ENCODE data around the gene DVL3.
"Not testable (repeated sequence)": the region's sequence is repeated elsewhere in the genome, so short reads cannot be mapped to it uniquely, and the experiment has no call there.

DVL3 gene

DNA sequence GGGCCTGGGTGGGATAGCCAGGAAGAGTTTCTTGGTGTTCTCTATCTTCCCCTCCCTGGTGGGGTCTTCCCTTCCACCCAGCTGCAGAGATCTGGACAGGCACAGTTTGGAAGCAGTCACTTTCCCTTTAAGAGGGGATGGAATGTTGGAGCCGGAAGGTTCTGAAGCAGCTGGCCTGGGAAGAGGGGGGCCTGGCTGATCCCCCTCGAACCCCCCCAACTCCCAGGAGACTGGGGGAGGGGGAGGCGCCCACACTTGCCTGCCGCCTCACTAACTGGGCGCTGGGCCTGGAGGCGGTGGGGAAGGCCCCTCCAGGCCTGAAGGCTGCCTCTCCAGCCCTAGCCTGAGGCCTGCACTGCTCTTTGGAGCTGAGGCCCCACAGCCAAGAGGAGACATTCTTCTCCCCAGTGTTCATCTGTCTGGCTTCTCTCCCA lies 1.4 kb downstream of the DVL3 start:
- no peak for DNase-seq

DNA sequence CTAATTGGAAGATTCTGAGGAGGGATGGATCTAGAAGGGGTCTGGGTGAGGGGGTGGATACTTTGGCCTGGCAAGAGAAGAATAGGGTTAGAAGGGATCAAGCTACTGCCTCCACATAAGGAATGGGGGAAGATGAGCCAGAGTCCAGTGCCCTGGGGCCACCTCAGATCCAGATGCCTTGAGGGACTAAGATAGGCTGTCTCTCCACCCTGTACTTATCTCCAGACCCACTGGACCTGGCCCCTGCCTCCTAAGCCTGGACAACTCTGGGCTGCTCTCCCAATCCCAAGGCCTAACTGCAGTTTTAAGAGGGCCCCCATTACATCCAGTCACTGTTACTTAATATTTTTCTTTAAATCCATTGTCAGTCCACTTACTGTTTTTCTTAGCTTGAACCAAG lies 2.0 kb downstream of the DVL3 start:
- DNase-seq, result no peak

DNA sequence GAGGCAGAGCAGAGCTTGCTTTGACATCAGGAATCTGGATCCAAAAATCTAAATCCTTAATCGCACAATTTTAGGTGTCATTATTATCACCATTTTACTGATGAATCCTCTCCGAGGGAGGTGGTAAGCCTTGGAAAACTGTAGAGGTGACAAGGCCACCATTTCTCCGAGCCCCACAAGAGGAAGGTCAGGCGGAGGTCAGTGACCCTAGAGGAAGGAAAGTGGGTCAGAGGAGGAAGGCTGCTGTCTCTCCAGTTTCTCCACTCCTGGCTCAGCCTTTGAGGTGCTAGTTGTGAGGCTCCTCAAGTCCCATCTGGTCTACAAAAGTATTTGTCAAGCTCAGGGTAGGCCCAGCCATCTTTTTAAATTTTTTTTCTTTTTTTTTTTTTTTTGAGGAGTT lies 3.2 kb downstream of the DVL3 start:
- no peak for DNase-seq

DNA sequence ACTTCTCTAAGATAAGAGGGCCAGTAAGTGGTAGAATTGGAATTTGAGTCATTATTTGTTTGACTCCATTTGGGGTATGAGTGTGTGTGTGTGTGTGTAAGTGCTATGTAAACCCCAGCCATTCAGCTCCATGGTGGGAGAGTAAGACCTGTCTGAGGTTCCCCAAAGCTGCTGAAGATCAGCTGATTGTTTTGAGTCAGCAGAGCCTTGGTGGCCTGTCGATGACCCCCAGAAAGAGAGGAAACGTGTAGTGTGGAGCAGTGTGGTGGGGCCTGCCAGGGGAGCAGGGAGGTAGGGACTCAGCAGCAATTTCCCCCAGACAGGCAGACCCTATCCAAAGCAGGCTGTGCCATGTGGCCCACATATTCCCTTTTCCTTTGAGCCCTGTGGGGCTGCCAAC lies 5.3 kb downstream of the DVL3 start:
- DNase-seq, result no peak

DNA sequence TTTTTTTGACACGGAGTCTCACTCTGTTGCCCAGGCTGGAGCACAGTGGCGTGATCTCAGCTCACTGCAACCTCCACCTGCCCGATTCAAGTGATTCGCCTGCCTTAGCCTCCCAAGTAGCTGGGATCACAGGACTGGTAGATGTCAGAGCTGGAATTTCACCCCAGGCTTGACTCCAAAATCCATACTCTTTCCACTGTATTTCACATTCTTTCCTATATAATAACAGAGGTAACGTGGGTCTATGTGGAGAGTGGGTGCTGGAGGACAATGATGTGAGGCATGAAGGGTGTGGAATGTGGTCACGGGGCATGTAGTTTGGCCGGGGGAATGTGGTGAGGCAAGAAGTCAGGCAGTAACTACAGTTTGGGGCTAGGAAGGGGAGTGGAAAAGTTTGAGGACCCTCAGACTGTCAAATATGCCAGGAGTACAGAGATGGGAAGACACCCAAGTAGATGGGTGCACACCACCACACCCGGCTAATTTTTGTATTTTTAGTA lies 7.4 kb downstream of the DVL3 start:
- DNase-seq, result not testable (repeated sequence)

DNA sequence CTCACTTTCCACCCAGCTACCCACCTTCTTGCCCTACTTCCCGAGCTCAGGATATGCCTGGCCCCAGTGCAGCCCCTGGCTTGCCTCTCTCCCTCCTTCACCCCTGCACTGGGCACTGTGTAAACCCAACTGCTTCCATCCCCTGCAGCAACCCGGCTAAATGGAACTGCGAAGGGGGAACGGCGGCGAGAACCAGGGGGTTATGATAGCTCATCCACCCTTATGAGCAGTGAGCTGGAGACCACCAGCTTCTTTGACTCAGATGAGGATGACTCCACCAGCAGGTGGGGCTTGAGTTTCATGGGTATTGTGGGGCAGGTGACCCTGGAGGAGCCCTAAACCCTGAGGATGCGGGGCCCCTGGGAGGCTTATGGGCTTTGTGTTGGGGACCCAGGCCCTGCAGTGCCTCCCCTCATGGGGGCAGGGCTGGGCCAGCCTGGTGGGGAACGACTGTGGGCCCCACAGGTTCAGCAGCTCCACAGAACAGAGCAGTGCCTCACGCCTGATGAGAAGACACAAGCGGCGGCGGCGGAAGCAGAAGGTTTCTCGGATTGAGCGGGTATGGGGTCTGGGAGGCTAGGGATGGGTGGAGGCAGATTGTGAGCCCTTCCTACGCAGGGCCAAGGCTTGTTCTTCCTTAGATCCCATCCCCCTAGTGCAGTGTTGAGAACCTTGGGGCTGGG lies 9.6 kb downstream of the DVL3 start:
- no peak for DNase-seq

DNA sequence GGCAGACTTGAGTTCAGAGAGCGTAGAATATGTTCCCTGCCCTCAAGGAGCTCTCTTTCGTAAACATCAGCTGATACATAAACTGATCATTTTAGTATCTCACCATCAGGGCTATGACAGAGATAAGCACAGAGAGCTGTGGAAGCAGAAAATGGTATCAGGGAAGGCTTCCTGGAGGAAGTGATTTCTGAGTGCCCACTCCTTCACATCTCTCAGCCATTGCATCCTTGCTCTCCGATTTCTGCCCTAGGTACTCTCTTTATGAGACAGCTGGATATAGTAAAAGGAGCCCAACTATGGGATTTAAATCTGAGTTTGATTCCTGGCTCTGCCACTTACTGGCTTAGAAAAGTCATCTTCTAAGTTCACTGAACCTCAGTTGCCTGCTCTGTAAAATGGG lies 10.4 kb downstream of the DVL3 start:
- no peak for DNase-seq

DNA sequence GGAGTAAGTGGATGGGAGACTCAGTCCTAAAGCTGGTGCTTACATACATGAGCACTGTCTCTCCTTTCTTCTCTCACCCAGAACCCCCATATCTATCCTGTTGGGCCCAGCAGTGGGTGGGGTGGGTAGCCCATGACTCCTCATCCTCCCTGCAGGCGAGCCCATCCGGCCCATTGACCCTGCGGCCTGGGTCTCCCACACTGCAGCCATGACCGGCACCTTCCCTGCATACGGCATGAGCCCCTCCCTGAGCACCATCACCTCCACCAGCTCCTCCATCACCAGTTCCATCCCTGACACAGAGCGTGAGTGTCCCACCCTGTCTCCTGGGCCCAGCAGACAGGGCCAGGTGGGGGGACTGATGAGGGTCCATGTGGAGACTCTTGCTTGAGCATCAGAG lies 11.5 kb downstream of the DVL3 start:
- no peak for DNase-seq

DNA sequence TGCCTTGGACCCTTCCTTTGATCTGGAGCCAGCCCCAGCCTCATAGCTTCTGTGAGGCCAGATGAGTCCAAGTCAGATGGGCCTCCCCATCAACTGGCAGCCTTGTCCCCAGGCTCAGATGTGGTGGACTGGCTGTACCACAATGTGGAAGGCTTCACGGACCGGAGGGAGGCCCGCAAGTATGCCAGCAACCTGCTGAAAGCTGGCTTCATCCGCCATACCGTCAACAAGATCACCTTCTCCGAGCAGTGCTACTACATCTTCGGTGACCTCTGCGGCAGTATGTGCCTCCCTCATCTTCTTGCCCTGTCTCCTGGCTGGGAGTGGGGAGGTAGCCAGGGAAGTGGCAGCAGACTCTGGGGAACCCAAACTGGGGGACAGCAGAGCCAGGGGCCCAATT lies 12.6 kb downstream of the DVL3 start:
- DNase-seq, result no peak

DNA sequence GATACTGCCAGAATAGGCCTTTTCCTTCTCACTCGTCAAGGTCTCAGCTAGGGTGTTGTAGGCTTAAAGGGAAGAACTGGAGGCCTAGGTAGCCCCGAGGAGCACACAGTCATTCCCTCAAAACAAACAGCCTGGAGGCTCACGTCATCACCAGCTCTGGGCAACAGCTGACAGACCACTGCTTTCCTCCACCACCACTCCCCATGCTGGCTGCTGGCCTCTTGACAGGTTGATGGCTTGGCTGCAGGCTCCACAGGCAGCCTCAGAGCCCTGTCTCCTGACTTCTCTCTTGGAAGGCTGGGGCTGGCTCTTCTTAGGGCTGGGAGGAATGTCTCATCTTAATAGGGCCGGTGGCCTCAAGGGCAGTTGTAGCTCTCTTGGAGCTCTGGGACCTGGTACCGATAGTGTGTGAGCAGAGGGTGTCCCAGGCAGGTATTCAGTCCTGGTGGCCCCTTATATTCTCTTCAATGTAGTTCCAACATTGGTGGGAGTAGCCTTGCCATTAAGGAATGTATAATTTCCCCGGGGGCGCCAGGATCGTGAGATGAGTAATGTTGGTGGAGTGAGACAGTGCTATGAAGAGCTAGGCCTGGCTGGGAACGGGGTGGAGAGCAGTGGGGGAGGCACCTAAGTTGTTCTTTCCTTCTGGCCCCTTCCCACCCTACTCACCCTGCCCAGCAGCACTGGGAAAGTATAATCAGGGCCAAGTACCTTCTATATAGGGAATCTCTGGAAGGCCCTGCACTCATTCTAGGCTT lies 13.4 kb downstream of the DVL3 start:
- no peak for DNase-seq

DNA sequence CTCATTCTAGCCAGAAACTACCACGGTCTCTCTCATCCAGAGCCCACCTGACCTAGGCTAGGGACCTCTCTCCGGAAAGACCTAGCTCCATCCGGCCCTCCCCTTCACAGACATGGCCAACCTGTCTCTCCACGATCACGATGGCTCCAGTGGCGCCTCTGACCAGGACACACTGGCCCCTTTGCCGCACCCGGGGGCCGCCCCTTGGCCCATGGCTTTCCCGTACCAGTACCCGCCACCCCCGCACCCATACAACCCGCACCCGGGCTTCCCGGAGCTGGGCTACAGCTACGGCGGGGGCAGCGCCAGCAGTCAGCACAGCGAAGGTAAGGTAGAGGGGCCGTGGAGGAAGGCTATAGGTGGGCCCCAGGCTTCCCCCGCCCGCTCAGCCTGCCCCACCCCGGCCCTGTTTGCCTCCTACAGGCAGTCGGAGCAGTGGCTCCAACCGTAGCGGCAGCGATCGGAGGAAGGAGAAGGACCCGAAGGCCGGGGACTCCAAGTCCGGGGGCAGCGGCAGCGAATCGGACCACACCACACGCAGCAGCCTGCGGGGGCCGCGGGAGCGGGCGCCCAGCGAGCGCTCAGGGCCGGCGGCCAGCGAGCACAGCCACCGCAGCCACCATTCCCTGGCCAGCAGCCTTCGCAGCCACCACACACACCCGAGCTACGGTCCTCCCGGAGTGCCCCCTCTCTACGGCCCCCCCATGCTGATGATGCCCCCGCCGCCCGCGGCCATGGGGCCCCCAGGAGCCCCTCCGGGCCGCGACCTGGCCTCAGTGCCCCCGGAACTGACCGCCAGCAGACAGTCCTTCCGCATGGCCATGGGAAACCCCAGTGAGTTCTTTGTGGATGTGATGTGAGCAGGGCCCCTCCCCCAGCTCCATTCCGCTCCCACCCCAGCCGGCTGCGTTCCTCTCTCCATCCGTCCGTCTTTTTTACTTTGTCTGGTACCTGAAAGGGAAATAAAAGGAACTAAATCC lies 15.0 kb downstream of the DVL3 start:
- DNase-seq, result no peak

DNA sequence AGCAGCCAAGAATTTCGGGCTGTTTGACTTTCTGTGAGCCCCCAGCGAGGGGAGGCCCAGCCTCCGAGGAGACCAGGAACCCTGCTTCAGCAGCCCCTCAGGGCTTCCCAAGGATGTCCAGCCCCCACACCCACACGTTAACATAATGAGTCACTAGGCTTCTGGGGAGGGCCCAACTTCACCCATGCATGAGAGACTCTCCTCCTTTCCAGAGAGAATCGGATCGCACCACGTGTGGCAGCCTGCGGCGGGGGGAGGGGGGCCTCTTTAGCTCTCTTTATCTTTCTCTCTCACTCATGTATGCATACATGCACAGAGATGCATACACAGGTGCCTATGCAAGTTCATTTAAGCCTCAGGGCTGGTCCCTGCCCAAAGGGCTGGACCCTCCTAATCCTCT lies 16.4 kb downstream of the DVL3 start:
- no peak for DNase-seq

DNA sequence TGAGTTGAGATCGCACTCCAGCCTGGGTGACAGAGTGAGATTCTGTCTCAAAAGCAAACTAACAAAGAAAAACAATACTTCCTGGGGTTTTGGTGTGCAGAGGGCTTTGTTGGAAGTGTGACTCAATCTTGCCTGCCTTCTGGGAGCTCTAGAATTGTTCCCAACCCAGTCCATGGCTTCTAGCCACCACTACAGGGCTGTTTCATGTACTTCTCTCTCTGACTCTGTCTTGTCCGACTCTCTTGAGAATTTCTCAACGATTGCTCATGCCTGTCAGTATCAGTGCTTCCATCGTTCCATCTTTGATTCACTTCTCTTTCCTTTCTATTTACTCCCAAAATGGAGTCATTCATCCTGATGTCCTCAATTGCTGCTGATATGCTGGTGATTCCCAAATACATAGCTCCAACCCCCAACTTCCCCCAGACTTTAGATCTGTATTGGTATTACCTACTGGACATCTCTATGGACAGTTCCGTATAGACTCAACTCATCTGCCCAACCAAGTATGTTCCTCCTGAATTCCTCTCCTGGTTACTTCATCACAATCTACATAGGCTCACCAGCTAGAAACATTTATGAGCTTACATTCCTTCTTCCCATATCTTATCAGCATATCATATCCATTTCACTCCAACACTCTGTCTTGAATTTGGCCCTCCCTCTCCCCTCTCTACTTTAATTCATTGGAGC lies 17.6 kb downstream of the DVL3 start:
- no peak for DNase-seq

DNA sequence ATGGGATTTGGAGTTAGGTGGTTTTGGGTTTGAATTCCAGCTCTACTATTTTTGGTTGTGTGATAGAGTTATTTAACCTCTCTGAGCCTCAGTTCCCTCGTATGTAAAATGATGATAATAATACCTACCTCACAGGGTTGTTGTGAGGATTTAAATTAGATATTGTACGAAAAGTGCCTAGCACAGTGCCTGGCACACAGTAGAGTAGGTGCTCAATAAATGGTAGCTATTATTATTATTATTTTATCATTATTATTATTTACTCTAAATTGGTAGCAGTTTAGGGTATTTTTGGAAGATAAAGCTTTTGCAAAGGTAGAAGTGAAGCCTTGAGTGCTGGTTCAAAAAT lies 18.2 kb downstream of the DVL3 start:
- DNase-seq, result no peak

DNA sequence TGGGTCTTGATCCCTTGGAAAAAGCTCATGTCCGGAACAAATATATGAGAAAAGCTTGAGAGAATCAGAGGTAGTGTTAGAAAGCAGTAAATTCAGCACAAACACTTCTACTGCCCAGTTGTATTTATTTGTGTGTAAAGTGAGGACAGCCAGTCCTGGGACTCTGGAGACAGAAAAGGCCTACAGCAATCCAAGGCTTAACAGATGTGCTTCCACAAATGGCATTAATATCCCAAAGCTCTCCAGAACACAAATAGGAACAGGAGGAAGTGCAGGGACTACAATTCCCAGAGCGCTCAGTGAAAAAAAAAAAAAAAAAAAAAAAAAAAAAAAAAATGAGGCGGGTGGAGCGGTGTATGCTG lies 19.1 kb downstream of the DVL3 start:
- DNase-seq, result no peak

DNA sequence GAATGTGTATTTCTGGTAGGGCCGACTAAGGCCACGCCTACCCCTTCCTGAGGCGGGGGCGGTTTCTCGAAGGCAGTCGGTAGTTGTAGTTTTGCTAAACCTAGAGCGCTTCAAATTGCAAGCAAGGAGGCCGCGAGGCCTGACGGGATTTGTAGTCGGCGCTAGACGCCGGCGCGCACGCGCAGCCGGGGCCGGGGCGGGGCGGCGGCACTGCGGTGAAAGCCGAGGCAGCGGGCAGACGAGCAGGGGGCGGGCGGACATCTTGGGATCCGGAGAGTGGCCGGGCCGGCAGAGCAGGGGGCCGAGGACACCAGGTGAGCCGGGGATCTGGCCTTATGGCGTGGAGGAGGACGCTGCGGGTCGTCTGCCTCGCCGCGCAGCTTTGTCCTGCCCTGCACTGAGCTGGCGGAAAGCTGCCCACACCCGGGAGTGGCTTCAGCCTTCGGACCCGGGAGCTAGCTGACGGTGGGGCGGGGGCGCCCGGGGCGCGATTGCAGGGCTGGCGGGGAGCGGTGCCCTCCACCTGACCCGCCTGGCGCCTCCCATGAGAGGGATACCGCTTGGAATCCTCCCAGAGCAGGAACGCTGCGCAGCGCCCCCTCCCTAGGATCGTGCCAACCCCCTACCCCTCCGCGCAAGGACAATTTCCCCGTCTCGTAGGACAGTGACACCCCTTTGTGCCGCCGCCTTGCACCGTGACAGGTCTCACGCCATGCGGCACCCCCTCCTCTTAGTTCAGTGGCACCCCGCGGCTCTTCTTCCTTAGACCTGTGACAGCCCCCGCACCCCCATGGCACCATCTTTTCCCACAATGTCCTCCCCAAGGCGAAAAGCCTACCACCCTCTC lies 19.7 kb downstream of the DVL3 start, which contains the start of gene AP2M1:
AP2M1 (plus strand) TSS at position 210 of the 847 bp plus-strand sequence. CDS start 2,139 bp downstream, outside the sequence.
- DNase-seq, result peak; percentile 93

DNA sequence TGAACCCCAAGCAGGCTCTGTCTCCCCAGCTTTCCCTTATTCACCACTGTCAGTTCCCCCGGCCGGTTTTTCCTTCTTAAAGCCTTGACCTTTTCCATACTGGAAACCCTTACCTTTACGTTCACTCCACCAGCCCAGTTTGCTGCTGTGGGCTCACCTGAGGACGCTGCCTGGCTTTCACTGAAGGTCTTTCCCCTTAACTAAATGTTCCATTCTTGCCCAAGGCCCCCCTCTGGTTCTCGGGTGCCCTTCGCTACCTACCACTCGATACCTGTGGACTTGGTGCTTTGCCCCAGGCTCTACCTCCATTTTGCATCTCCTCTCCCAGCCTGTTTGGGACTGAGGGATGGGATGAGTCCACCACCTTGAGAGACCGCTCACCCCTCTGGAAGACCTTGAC lies 20.3 kb downstream of the DVL3 start:
- DNase-seq, result no peak

DNA sequence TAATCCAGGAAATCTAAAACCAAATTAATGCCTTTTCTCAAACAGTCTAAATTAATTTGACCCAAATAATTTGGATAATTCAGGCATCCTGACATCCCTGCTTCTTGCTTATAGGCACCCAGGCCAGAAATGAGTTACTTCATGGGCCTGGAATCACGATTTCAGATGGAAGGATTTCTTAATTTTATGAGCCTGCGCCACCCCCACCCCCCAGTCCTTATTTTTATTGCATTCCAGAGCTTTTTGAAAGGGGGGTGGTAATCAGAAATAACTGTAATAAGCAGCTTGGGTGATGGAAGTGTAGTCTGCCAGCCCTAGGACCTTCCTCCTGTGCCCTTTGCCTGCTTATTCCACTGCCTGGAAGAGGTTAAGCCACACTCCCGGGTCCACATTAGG lies 20.8 kb downstream of the DVL3 start:
- DNase-seq, result no peak

DNA sequence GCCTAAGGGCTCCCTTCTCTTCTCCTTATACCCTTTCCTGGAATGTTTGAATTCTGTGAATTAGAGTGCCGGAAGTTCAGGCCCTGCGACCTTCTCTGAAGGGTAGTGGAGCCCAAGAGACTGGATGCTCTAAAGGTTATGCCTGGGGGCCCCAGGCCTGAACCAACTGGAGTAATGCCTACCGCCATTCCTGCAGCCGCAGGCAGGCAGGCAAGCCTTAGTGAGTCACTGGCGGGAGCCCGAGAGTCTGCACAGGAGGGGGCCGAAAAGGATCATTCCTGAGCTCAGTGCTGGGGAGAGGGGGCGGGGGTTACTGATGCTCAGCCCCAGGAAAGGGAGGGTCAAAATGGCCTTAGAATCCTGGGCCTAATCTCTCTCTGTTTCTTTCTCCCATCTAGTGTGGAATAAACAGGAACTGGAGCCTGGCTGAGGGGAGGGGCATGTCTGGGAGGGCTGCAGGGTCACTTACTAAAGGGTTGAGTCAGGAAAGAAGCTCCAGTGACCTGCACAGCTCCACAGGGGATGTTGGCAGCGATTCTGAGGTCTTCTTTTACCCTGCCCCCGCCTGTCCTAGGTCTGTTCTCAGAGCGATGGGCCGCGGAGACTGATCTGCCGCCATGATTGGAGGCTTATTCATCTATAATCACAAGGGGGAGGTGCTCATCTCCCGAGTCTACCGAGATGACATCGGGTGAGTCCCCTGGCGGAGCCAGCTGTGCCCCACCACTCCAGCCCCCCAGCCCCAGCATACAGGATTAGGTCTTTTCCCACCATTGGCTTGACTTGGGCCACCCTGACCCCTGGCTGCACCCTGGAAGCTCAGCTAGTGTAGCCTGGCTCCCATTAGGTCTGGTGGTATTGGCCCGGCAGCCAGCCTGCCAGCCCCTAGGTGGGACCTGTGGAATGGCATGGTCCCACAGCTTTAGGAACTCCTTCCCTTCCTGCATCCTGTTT lies 21.5 kb downstream of the DVL3 start:
- no peak for DNase-seq

DNA sequence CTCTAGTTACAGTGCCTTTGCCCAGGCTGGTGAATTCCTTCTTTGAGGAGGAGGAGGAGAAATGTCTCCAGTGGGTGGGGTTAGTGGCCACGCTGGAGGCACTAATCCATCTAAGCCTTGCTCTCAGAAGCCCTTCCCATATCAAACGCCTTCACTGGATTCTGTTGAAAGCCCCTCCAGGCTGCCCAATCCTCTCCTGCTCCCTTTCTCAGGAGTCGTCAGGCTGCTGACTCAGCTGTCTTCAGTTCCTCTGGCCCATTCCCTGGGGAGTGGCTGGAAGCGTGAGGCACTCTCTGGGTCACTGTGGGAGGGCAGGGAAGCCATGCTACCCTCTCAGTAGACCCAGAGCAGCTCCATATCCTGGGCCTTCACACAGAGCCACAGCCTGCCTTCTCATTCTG lies 22.2 kb downstream of the DVL3 start:
- no peak for DNase-seq
